Measurements from ENCODE around the gene PCBP1. TPM values are rescaled to one million over a fixed set of nuclear protein-coding genes. Genes with fewer than 3 reads are reported as not detected.
A peak's percentile ranks its signal among the peaks of the same experiment; 100 is the strongest.

The PCBP1 gene
- total and polyA plus RNA-seq, 9 of the 15 experiments (the other 6 are each of a cell fraction or from before 2014, with no cell fraction given), result 19.2 to 407 (median 78.1) TPM

DNA sequence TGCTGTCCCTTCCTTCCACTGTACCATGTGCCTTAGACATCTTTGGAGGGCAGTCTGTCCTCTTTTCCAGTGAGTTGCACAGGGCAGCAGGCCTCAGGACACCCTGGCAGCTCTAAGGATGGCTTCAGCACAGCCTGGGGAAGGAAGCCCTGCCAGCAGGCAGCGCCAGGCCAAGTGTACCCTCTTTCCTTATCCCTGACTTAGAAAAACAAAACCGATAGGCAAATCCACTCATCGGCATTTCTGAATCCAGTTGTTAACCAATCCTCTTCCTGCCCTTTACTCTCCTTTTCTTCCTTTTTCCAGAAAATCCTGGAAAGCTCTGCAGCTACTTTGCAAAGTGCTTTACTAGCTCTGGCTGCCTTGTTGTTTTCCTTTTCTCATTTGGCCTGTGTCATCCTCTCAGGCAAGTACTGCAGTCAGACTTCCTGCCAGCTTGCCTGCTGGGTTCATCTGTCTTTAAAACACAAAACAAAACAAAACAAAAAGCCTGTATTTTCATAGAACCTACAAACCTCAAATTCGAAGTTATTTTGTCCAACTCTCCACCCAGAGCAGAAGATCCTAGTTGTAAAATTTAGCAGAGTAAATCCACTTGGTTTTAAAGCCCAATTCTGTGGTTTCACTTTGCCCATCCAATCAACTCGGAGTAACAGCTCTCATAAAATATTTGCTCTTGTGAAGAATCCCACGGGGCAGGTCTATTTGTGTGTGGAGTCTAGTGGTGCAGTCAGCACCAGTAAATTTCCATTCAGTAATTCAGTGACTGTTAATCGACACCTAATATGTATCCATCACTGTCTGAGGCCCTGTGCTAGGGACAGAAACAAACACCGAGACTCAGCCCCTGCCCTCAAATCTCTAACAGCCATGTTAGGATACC, 45.2 kb downstream of the PCBP1 start (continued):
- TF ChIP-seq, protein P1, sequence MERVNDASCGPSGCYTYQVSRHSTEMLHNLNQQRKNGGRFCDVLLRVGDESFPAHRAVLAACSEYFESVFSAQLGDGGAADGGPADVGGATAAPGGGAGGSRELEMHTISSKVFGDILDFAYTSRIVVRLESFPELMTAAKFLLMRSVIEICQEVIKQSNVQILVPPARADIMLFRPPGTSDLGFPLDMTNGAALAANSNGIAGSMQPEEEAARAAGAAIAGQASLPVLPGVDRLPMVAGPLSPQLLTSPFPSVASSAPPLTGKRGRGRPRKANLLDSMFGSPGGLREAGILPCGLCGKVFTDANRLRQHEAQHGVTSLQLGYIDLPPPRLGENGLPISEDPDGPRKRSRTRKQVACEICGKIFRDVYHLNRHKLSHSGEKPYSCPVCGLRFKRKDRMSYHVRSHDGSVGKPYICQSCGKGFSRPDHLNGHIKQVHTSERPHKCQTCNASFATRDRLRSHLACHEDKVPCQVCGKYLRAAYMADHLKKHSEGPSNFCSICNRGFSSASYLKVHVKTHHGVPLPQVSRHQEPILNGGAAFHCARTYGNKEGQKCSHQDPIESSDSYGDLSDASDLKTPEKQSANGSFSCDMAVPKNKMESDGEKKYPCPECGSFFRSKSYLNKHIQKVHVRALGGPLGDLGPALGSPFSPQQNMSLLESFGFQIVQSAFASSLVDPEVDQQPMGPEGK (CRISPR knock-in tag; IDR thresholded peaks at IDR 0.05; ENCODE audit: borderline replicate concordance), result no peak
- TF ChIP-seq SRSF3 (IDR thresholded peaks at IDR 0.05; ENCODE audit: insufficient read depth, low read length) (no peak), DIDO1 (tag; IDR thresholded peaks at IDR 0.05; ENCODE audit: low read depth) (no peak), NFXL1 (CRISPR knock-in tag; IDR thresholded peaks at IDR 0.05) (0 out of 2 replicates have a peak, but pooled peaks have one; percentile 48), NR2C2 (CRISPR knock-in tag; IDR thresholded peaks at IDR 0.05) (no peak), NR2C2 (tag; IDR thresholded peaks at IDR 0.05) (peak; percentile 42), ZNF384 (IDR thresholded peaks at IDR 0.05; ENCODE audit: low read depth, low read length) (no peak), HMG20A (CRISPR knock-in tag; conservative IDR thresholded peaks at IDR 0.05) (no peak), ZNF778 (CRISPR knock-in tag; IDR thresholded peaks at IDR 0.05) (no peak), XRCC4 (IDR thresholded peaks at IDR 0.05; ENCODE audit: extremely low read depth, insufficient read depth, insufficient read length) (no peak), BCOR (IDR thresholded peaks at IDR 0.05) (no peak), TARDBP (IDR thresholded peaks at IDR 0.05) (no peak), HDAC2 (IDR thresholded peaks at IDR 0.05) (0 out of 2 replicates have a peak, but pooled peaks have one; percentile 10), ETS2 (tag; IDR thresholded peaks at IDR 0.05; ENCODE audit: borderline replicate concordance, poor library complexity, severe bottlenecking) (no peak), TFAM (CRISPR knock-in tag; conservative IDR thresholded peaks at IDR 0.05) (no peak), TAL1 (IDR thresholded peaks at IDR 0.05) (no peak), RBFOX2 (IDR thresholded peaks at IDR 0.05; ENCODE audit: low read depth, low read length) (peak; percentile 43; the same call in 1 of the 2 replicates), PHTF2 (CRISPR knock-in tag; IDR thresholded peaks at IDR 0.05) (no peak), MAFF (IDR thresholded peaks at IDR 0.05; ENCODE audit: low read length) (peak; percentile 24; the same call in 1 of the 2 replicates), ZNF696 (CRISPR knock-in tag; conservative IDR thresholded peaks at IDR 0.05) (no peak; the same call in 1 of the 2 replicates)
- TF ChIP-seq, protein P2, sequence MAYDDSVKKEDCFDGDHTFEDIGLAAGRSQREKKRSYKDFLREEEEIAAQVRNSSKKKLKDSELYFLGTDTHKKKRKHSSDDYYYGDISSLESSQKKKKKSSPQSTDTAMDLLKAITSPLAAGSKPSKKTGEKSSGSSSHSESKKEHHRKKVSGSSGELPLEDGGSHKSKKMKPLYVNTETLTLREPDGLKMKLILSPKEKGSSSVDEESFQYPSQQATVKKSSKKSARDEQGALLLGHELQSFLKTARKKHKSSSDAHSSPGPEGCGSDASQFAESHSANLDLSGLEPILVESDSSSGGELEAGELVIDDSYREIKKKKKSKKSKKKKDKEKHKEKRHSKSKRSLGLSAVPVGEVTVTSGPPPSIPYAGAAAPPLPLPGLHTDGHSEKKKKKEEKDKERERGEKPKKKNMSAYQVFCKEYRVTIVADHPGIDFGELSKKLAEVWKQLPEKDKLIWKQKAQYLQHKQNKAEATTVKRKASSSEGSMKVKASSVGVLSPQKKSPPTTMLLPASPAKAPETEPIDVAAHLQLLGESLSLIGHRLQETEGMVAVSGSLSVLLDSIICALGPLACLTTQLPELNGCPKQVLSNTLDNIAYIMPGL (CRISPR knock-in tag; IDR thresholded peaks at IDR 0.05), result no peak
- TF ChIP-seq, protein P3, sequence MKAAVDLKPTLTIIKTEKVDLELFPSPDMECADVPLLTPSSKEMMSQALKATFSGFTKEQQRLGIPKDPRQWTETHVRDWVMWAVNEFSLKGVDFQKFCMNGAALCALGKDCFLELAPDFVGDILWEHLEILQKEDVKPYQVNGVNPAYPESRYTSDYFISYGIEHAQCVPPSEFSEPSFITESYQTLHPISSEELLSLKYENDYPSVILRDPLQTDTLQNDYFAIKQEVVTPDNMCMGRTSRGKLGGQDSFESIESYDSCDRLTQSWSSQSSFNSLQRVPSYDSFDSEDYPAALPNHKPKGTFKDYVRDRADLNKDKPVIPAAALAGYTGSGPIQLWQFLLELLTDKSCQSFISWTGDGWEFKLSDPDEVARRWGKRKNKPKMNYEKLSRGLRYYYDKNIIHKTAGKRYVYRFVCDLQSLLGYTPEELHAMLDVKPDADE (conservative IDR thresholded peaks at IDR 0.05; ENCODE audit: control insufficient read depth, low read depth, low read length), result no peak
- TF ChIP-seq, protein P4, sequence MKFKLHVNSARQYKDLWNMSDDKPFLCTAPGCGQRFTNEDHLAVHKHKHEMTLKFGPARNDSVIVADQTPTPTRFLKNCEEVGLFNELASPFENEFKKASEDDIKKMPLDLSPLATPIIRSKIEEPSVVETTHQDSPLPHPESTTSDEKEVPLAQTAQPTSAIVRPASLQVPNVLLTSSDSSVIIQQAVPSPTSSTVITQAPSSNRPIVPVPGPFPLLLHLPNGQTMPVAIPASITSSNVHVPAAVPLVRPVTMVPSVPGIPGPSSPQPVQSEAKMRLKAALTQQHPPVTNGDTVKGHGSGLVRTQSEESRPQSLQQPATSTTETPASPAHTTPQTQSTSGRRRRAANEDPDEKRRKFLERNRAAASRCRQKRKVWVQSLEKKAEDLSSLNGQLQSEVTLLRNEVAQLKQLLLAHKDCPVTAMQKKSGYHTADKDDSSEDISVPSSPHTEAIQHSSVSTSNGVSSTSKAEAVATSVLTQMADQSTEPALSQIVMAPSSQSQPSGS (CRISPR knock-in tag; IDR thresholded peaks at IDR 0.05), result no peak

Data from K562 (cell line).